Karpas-422 (cell line): ENCODE results near the gene YBX3. TPM values are rescaled to one million over a fixed set of nuclear protein-coding genes. Genes with fewer than 3 reads are reported as not detected.

Experiments used
- DNase-seq: peaks from one replicate; pipeline ENCODE4 v3.0.0-alpha.2; 2015
- H2AFZ ChIP-seq: fragments of 200-600 bp; sonication (generic); 2 replicates; pipeline ENCODE4 v1.6.1; 2014; ENCODE audit warnings: antibody characterized with exemption, low read length, mixed read lengths
- H3K27ac ChIP-seq: fragments of 200-600 bp; sonication (generic); 2 replicates; pipeline ENCODE4 v1.5.1; 2014; ENCODE audit warnings: mild to moderate bottlenecking, low read length, moderate library complexity
- H3K27me3 ChIP-seq: fragments of 200-600 bp; sonication (generic); 2 replicates; pipeline ENCODE4 v1.6.1; 2014; ENCODE audit warnings: low read length, mixed read lengths
- H3K36me3 ChIP-seq: fragments of 200-600 bp; sonication (generic); 2 replicates; pipeline ENCODE4 v1.6.1; 2014; ENCODE audit warnings: low read length, mixed read lengths; ENCODE audit not compliant: insufficient read depth
- H3K4me1 ChIP-seq: fragments of 200-600 bp; sonication (generic); 2 replicates; pipeline ENCODE4 v1.6.1; 2014; ENCODE audit warnings: mild to moderate bottlenecking, low read length, mixed read lengths
- H3K4me2 ChIP-seq: fragments of 200-600 bp; sonication (generic); 2 replicates; pipeline ENCODE4 v1.6.1; 2014; ENCODE audit warnings: low read length, low read depth, mild to moderate bottlenecking; ENCODE audit not compliant: poor library complexity, severe bottlenecking
- H3K4me3 ChIP-seq: fragments of 200-600 bp; sonication (generic); 2 replicates; pipeline ENCODE4 v1.5.1; 2014; ENCODE audit warnings: mild to moderate bottlenecking, antibody characterized with exemption, low read length, mixed read lengths
- H3K79me2 ChIP-seq: fragments of 200-600 bp; sonication (generic); 2 replicates; pipeline ENCODE4 v1.6.1; 2014; ENCODE audit warnings: mild to moderate bottlenecking, low read length, mixed read lengths
- H3K9ac ChIP-seq: fragments of 200-600 bp; sonication (generic); 2 replicates; pipeline ENCODE4 v1.6.0; 2014; ENCODE audit warnings: low read length
- H3K9me2 ChIP-seq: fragments of 200-600 bp; sonication (generic), shearing (Covaris generic); replicated peaks from 2 replicates; pipeline ENCODE4 v1.6.0; 2014; ENCODE audit warnings: mild to moderate bottlenecking, low read length, moderate library complexity; ENCODE audit not compliant: insufficient read depth
- H3K9me3 ChIP-seq: fragments of 300-700, 200-600 bp; sonication (generic); 2 replicates; pipeline ENCODE4 v1.6.1; 2014; ENCODE audit warnings: low read length, mixed read lengths
- H4K20me1 ChIP-seq: fragments of 200-600 bp; sonication (generic); 2 replicates; pipeline ENCODE4 v1.6.1; 2014; ENCODE audit warnings: mild to moderate bottlenecking, antibody characterized with exemption, low read length, low read depth; ENCODE audit not compliant: insufficient read depth
- total RNA-seq: library from RNA; depleted of rRNA; stranded (reverse); fragments of >200 nt; shearing (Covaris generic); gene quantifications from 2 replicates; pipeline ENCODE4 v1.2.3, GENCODE V29; 2014; ENCODE audit warnings: low replicate concordance; rRNA removed

Gene YBX3
- total RNA-seq, 1 experiment from 2014 or later: not detected

GRCh38 chr12:10654003-10654402 is 69.1 kb downstream of the YBX3 start:
- DNase-seq: no peak

GRCh38 chr12:10652192-10652591 is 70.9 kb downstream of the YBX3 start:
- Histone ChIP-seq H3K4me2 (no peak overlapping the region), H2AFZ (no peak overlapping the region), H3K79me2 (no peaks in the 10 kb centered on the region), H3K9me3 (no peaks in the 10 kb centered on the region), H3K27ac (no peak overlapping the region), H3K9me2 (no peaks in the 10 kb centered on the region), H3K4me3 (no peak overlapping the region), H3K4me1 (no peaks in the 10 kb centered on the region), H3K36me3 (no peaks in the 10 kb centered on the region), H4K20me1 (no peaks in the 10 kb centered on the region), H3K9ac (no peak overlapping the region), H3K27me3 (no peaks in the 10 kb centered on the region)
- no peak for DNase-seq

More at GRCh38 chr12:10654003-10654402, 69.1 kb downstream of the YBX3 start:
- Histone ChIP-seq H3K4me3 (no peak overlapping the region), H3K79me2 (no peaks in the 10 kb centered on the region), H3K9ac (no peak overlapping the region), H3K9me2 (no peaks in the 10 kb centered on the region), H3K4me2 (no peak overlapping the region), H3K9me3 (no peaks in the 10 kb centered on the region), H3K36me3 (no peaks in the 10 kb centered on the region), H2AFZ (no peak overlapping the region), H4K20me1 (no peaks in the 10 kb centered on the region), H3K27ac (no peak overlapping the region), H3K4me1 (no peaks in the 10 kb centered on the region), H3K27me3 (no peaks in the 10 kb centered on the region)

Other genes with a start within 250 kb of the YBX3 start
- gene EIF2S3B, start 217.4 kb downstream of the YBX3 start, total RNA-seq: 0.78 and 1.0 TPM in 2 replicates
- 35.3 and 55.4 TPM in 2 replicates for gene MAGOHB, start 109.7 kb downstream of the YBX3 start, total RNA-seq
- not detected in 2 replicates for gene STYK1, start 49.3 kb downstream of the YBX3 start, total RNA-seq
- gene TAS2R7, start 79.3 kb upstream of the YBX3 start, total RNA-seq: 0.47 TPM in 1 of 2 replicates, not detected in the other
- 0.52 TPM in 1 of 2 replicates, not detected in the other for gene TAS2R8, start 84.0 kb upstream of the YBX3 start, total RNA-seq
- gene TAS2R9, start 86.8 kb upstream of the YBX3 start, total RNA-seq: 0.19 TPM in 1 of 2 replicates, not detected in the other
- 1.5 and 7.3 TPM in 2 replicates for gene TAS2R10, start 103.0 kb upstream of the YBX3 start, total RNA-seq
- 5.7 and 12.7 TPM in 2 replicates for gene PRR4, start 126.2 kb upstream of the YBX3 start, total RNA-seq
- gene PRH1, start 160.9 kb upstream of the YBX3 start, total RNA-seq: 27.7 and 64.5 TPM in 2 replicates
- 3.2 and 8.9 TPM in 2 replicates for gene TAS2R13, start 186.2 kb upstream of the YBX3 start, total RNA-seq
- gene PRH2, start 205.9 kb upstream of the YBX3 start, total RNA-seq: not detected in 2 replicates
- gene TAS2R14, start 215.9 kb upstream of the YBX3 start, total RNA-seq: 3.9 and 12.6 TPM in 2 replicates